GM10266 (cell line): Measurements from ENCODE around the gene C1QBP.

Source experiments
- DNase-seq: peaks from one replicate; pipeline ENCODE4 v3.0.0; 2012; ENCODE audit errors: extremely low spot score
- CTCF ChIP-seq: IDR thresholded peaks from 2 replicates; pipeline ENCODE4 v1.5.1; 2012; ENCODE audit warnings: mild to moderate bottlenecking, low read depth; ENCODE audit not compliant: control insufficient read depth, insufficient read depth; ENCODE audit errors: missing control alignments

C1QBP gene

GRCh38 chr17:5419959-5420653, 18.8 kb downstream of the C1QBP start, which contains the start of gene RPAIN:
TSS of gene RPAIN (plus strand) at chr17:5420182. CDS start at chr17:5420211, 29 bp downstream.
- peak; percentile 80 for DNase-seq

GRCh38 chr17:5419356-5419958, 19.5 kb downstream of the C1QBP start, which contains the start of gene NUP88:
TSS of gene NUP88 (minus strand) at chr17:5419662. CDS start at chr17:5419650, 12 bp downstream.
- TF ChIP-seq CTCF: no peak
- peak; percentile 92 for DNase-seq

More at GRCh38 chr17:5419959-5420653, 18.8 kb downstream of the C1QBP start, which contains the start of gene RPAIN:
- no peak for TF ChIP-seq CTCF

- peak; percentile 71 for DNase-seq
- no peak for TF ChIP-seq CTCF
Measured at GRCh38 chr17:5418858-5419355, 20.0 kb downstream of the C1QBP start.

- no peak for DNase-seq
- TF ChIP-seq CTCF: no peak
Measured at GRCh38 chr17:5416901-5417300, 22.1 kb downstream of the C1QBP start.

- no peak for DNase-seq
- no peak for TF ChIP-seq CTCF
Measured at GRCh38 chr17:5413682-5414081, 25.3 kb downstream of the C1QBP start.

- peak; percentile 22 for DNase-seq
- TF ChIP-seq CTCF: no peak
Measured at GRCh38 chr17:5410594-5411272, 28.2 kb downstream of the C1QBP start.

- TF ChIP-seq CTCF: no peak
- DNase-seq: no peak
Measured at GRCh38 chr17:5408186-5408585, 30.8 kb downstream of the C1QBP start.
